HFF-Myc (cell line): ENCODE data around the gene USF2.

ENCODE experiments used
- DNase-seq: peaks from one replicate; pipeline ENCODE4 v3.0.0-alpha.2; 2011; ENCODE audit warnings: low read depth; ENCODE audit errors: extremely low read depth
- H3K4me3 ChIP-seq: replicated peaks from 2 replicates; pipeline ENCODE4 v1.5.1; 2011; ENCODE audit warnings: low read depth, mild to moderate bottlenecking, control low read depth, low read length
- CTCF ChIP-seq: IDR thresholded peaks from 2 replicates; pipeline ENCODE4 v1.5.1; 2012; ENCODE audit warnings: mild to moderate bottlenecking, low read depth, low read length, control low read depth; ENCODE audit errors: missing control alignments

The USF2 gene

GRCh38 chr19:35297515-35297848 lies 28.7 kb downstream of the USF2 start:
- H3K4me3 ChIP-seq = no peak overlapping the region
- TF ChIP-seq CTCF = no peak
- DNase-seq = no peak

- H3K4me3 ChIP-seq = no peak overlapping the region
- DNase-seq = no peak
Observed at GRCh38 chr19:35297922-35298321, 29.2 kb downstream of the USF2 start.

GRCh38 chr19:35298561-35298972 lies 29.8 kb downstream of the USF2 start:
- DNase-seq = no peak
- no peak for TF ChIP-seq CTCF
- no peak overlapping the region for H3K4me3 ChIP-seq

More at GRCh38 chr19:35297922-35298321, 29.2 kb downstream of the USF2 start:
- no peak for TF ChIP-seq CTCF

- no peak for TF ChIP-seq CTCF
- no peak for DNase-seq
- no peak overlapping the region for H3K4me3 ChIP-seq
Observed at GRCh38 chr19:35299523-35300338, 31.0 kb downstream of the USF2 start.

GRCh38 chr19:35300339-35300649 lies 31.5 kb downstream of the USF2 start:
- no peak for DNase-seq
- no peak for TF ChIP-seq CTCF
- no peak overlapping the region for H3K4me3 ChIP-seq

GRCh38 chr19:35301961-35302360 lies 33.2 kb downstream of the USF2 start:
- TF ChIP-seq CTCF = no peak
- DNase-seq = no peak
- H3K4me3 ChIP-seq = no peak overlapping the region

GRCh38 chr19:35302446-35302845 lies 33.7 kb downstream of the USF2 start:
- no peak for TF ChIP-seq CTCF

More at GRCh38 chr19:35302446-35302845, 33.7 kb downstream of the USF2 start:
- no peak overlapping the region for H3K4me3 ChIP-seq
- no peak for DNase-seq
